ENCODE measurements around the gene LY86. TPM values are rescaled to one million over a fixed set of nuclear protein-coding genes. Genes with fewer than 3 reads are reported as not detected.

The LY86 gene
- total RNA-seq, 1 experiment from 2014 or later: not detected

GRCh38 chr6:6626187-6626586 lies 37.7 kb downstream of the LY86 start:
- no peak for TF ChIP-seq CTCF (IDR thresholded peaks at IDR 0.05; ENCODE audit: unreplicated experiment)
- Mint-ChIP-seq H3K4me3 (ENCODE audit: low read depth, unreplicated experiment) (no peak overlapping the region), H3K27me3 (ENCODE audit: unreplicated experiment) (peaks cover 88% of the 10 kb centered on the region), H3K4me1 (ENCODE audit: low read depth, unreplicated experiment) (no peaks in the 10 kb centered on the region), H3K9me3 (ENCODE audit: low read depth, unreplicated experiment) (no peaks in the 10 kb centered on the region), H3K27ac (ENCODE audit: unreplicated experiment) (no peak overlapping the region), H3K36me3 (ENCODE audit: insufficient read depth, unreplicated experiment) (no peaks in the 10 kb centered on the region)
- BruUV-seq (replicated peaks): no TSS peak
- DNase-seq: no peak
- intact Hi-C loops (cut with micrococcal nuclease; ENCODE audit: unreplicated experiment): no loop called here
- CTCF ChIA-PET: no interaction called here

- no peak for TF ChIP-seq CTCF (IDR thresholded peaks at IDR 0.05; ENCODE audit: unreplicated experiment)
- no peak overlapping the region for H3K27ac Mint-ChIP-seq (ENCODE audit: unreplicated experiment)
- no peaks in the 10 kb centered on the region for H3K36me3 Mint-ChIP-seq (ENCODE audit: insufficient read depth, unreplicated experiment)
- H3K4me3 Mint-ChIP-seq (ENCODE audit: low read depth, unreplicated experiment): no peak overlapping the region
- BruUV-seq (replicated peaks): no TSS peak
- intact Hi-C loops (cut with micrococcal nuclease; ENCODE audit: unreplicated experiment): no loop called here
- CTCF ChIA-PET: no interaction called here
- no peak for DNase-seq
- H3K27me3 Mint-ChIP-seq (ENCODE audit: unreplicated experiment): peaks cover 63% of the 10 kb centered on the region
- H3K9me3 Mint-ChIP-seq (ENCODE audit: low read depth, unreplicated experiment): no peaks in the 10 kb centered on the region
- no peaks in the 10 kb centered on the region for H3K4me1 Mint-ChIP-seq (ENCODE audit: low read depth, unreplicated experiment)
Observed at GRCh38 chr6:6629402-6629801, 40.9 kb downstream of the LY86 start.

GRCh38 chr6:6631053-6631452 lies 42.5 kb downstream of the LY86 start:
- H3K9me3 Mint-ChIP-seq (ENCODE audit: low read depth, unreplicated experiment): no peaks in the 10 kb centered on the region
- no peak for TF ChIP-seq CTCF (IDR thresholded peaks at IDR 0.05; ENCODE audit: unreplicated experiment)
- H3K36me3 Mint-ChIP-seq (ENCODE audit: insufficient read depth, unreplicated experiment): no peaks in the 10 kb centered on the region
- H3K4me1 Mint-ChIP-seq (ENCODE audit: low read depth, unreplicated experiment): no peaks in the 10 kb centered on the region
- no peak for DNase-seq
- CTCF ChIA-PET: no interaction called here
- intact Hi-C loops (cut with micrococcal nuclease; ENCODE audit: unreplicated experiment): no loop called here
- no peak overlapping the region for H3K27ac Mint-ChIP-seq (ENCODE audit: unreplicated experiment)
- BruUV-seq (replicated peaks): no TSS peak
- peaks cover 47% of the 10 kb centered on the region for H3K27me3 Mint-ChIP-seq (ENCODE audit: unreplicated experiment)
- no peak overlapping the region for H3K4me3 Mint-ChIP-seq (ENCODE audit: low read depth, unreplicated experiment)

- Mint-ChIP-seq H3K27ac (ENCODE audit: unreplicated experiment) (no peak overlapping the region), H3K9me3 (ENCODE audit: low read depth, unreplicated experiment) (no peaks in the 10 kb centered on the region), H3K4me1 (ENCODE audit: low read depth, unreplicated experiment) (no peaks in the 10 kb centered on the region), H3K4me3 (ENCODE audit: low read depth, unreplicated experiment) (no peak overlapping the region), H3K27me3 (ENCODE audit: unreplicated experiment) (peaks cover 40% of the 10 kb centered on the region), H3K36me3 (ENCODE audit: insufficient read depth, unreplicated experiment) (no peaks in the 10 kb centered on the region)
- no TSS peak for BruUV-seq (replicated peaks)
- CTCF ChIA-PET: no interaction called here
- DNase-seq: no peak
- TF ChIP-seq CTCF (IDR thresholded peaks at IDR 0.05; ENCODE audit: unreplicated experiment): no peak
- intact Hi-C loops (cut with micrococcal nuclease; ENCODE audit: unreplicated experiment): no loop called here
Observed at GRCh38 chr6:6631534-6632276, 43.2 kb downstream of the LY86 start.

Measured in Calu3 (cell line).